Fibroblast of skin of left biceps (primary cell): ENCODE data around the gene SPANXN2.
"Not testable (repeated sequence)": the region's sequence is repeated elsewhere in the genome, so short reads cannot be mapped to it uniquely, and the experiment has no call there.

ENCODE experiments used
- DNase-seq, 2 experiments: peaks; one replicate each; pipeline ENCODE4 v3.0.0-alpha.2; 2013; ENCODE audit warnings: low read depth in 2 of 2

Gene SPANXN2

GRCh38 chrX:143720652-143721051 lies at the start of gene SPANXN2:
SPANXN2 (minus strand) TSS chrX:143720752; CDS start chrX:143720668, 84 bp downstream.
- DNase-seq: not testable (repeated sequence)

- DNase-seq: no peak
These were observed 48.4 kb upstream of the SPANXN2 start for GRCh38 chrX:143768976-143769375.

- DNase-seq: not testable (repeated sequence)
These were observed 47.2 kb upstream of the SPANXN2 start for GRCh38 chrX:143767789-143768188.

- no peak for DNase-seq
These were observed 37.3 kb upstream of the SPANXN2 start for GRCh38 chrX:143757887-143758286.

- DNase-seq: no peak
These were observed 36.8 kb upstream of the SPANXN2 start for GRCh38 chrX:143757375-143757774.

- DNase-seq: no peak
These were observed 33.6 kb upstream of the SPANXN2 start for GRCh38 chrX:143754183-143754582.

GRCh38 chrX:143733866-143734265 lies 13.3 kb upstream of the SPANXN2 start:
- DNase-seq: no peak

GRCh38 chrX:143726296-143726695 lies 5.7 kb upstream of the SPANXN2 start:
- no peak for DNase-seq

GRCh38 chrX:143701460-143701859 lies 19.1 kb downstream of the SPANXN2 start:
- no peak for DNase-seq

- no peak for DNase-seq
These were observed 25.7 kb downstream of the SPANXN2 start for GRCh38 chrX:143694885-143695284.

- DNase-seq: no peak
These were observed 37.1 kb downstream of the SPANXN2 start for GRCh38 chrX:143683486-143683885.

- no peak for DNase-seq
These were observed 45.6 kb downstream of the SPANXN2 start for GRCh38 chrX:143674926-143675325.

GRCh38 chrX:143669395-143669794 lies 51.2 kb downstream of the SPANXN2 start:
- DNase-seq: no peak

- DNase-seq: no peak
These were observed 56.2 kb downstream of the SPANXN2 start for GRCh38 chrX:143664302-143664701.

GRCh38 chrX:143663755-143664154 lies 56.8 kb downstream of the SPANXN2 start:
- no peak for DNase-seq
